GM19468 (cell line): Measurements from ENCODE around the gene AHNAK.
"Not testable (repeated sequence)": the region's sequence is repeated elsewhere in the genome, so short reads cannot be mapped to it uniquely, and the experiment has no call there.

Source experiments
- ATAC-seq: cut with Tn5 transposase; IDR thresholded peaks from one replicate; pipeline ENCODE4 v1.9.1; 2021; ENCODE audit warnings: mild to moderate bottlenecking, moderate library complexity, moderate number of reproducible peaks; ENCODE audit not compliant: unreplicated experiment; ENCODE audit errors: extremely low read depth

AHNAK gene

GRCh38 chr11:62553839-62554361 lies 7.3 kb upstream of the AHNAK start:
- no peak for ATAC-seq

GRCh38 chr11:62553080-62553838 lies 6.7 kb upstream of the AHNAK start:
- ATAC-seq, result no peak

GRCh38 chr11:62552485-62553079 lies 6.0 kb upstream of the AHNAK start:
- no peak for ATAC-seq

GRCh38 chr11:62550478-62550877 lies 3.9 kb upstream of the AHNAK start:
- not testable (repeated sequence) for ATAC-seq

- no peak for ATAC-seq
These were observed 2.1 kb upstream of the AHNAK start for GRCh38 chr11:62548545-62549335.

- ATAC-seq, result no peak
These were observed 1.2 kb upstream of the AHNAK start for GRCh38 chr11:62547691-62548281.

GRCh38 chr11:62546929-62547625 lies 471 bp upstream of the AHNAK start:
- ATAC-seq, result no peak

GRCh38 chr11:62545437-62546243 lies 966 bp downstream of the AHNAK start:
- ATAC-seq, result no peak

- ATAC-seq, result no peak
These were observed 1.8 kb downstream of the AHNAK start for GRCh38 chr11:62544581-62545436.

GRCh38 chr11:62543680-62544444 lies 2.7 kb downstream of the AHNAK start:
- no peak for ATAC-seq

GRCh38 chr11:62542750-62543567 lies 3.6 kb downstream of the AHNAK start:
- ATAC-seq, result no peak

- ATAC-seq, result no peak
These were observed 4.4 kb downstream of the AHNAK start for GRCh38 chr11:62542111-62542745.

- ATAC-seq, result no peak
These were observed 5.6 kb downstream of the AHNAK start for GRCh38 chr11:62540804-62541701.

GRCh38 chr11:62539238-62539925 lies 7.2 kb downstream of the AHNAK start:
- no peak for ATAC-seq
